H9 (cell line): ENCODE data around the gene CTR9. TPM values are rescaled to one million over a fixed set of nuclear protein-coding genes. Genes with fewer than 3 reads are reported as not detected.
A peak's percentile ranks its signal among the peaks of the same experiment; 100 is the strongest.

Experiments
- DNase-seq: peaks from one replicate; pipeline ENCODE4 v3.0.0-alpha.2; 2017
- H2AFZ ChIP-seq: one replicate; pipeline ENCODE4 v1.6.1; 2013; ENCODE audit warnings: mild to moderate bottlenecking, low read length, control low read depth, moderate library complexity
- H2AK5ac ChIP-seq: 2 replicates; pipeline ENCODE4 v1.6.1; 2013; ENCODE audit warnings: low read length, control low read depth, mixed read lengths; ENCODE audit not compliant: insufficient read length
- H2BK120ac ChIP-seq: one replicate; pipeline ENCODE4 v1.6.1; 2013; ENCODE audit warnings: low read depth, mild to moderate bottlenecking, low read length, control low read depth, inconsistent platforms; ENCODE audit not compliant: poor library complexity, severe bottlenecking
- H2BK12ac ChIP-seq: 2 replicates; pipeline ENCODE4 v1.6.1; 2013; ENCODE audit warnings: low read length, control low read depth, mixed read lengths, low read depth; ENCODE audit not compliant: insufficient read length
- H2BK15ac ChIP-seq: 2 replicates; pipeline ENCODE4 v1.6.1; 2013; ENCODE audit warnings: low read depth, low read length, control low read depth
- H2BK20ac ChIP-seq: one replicate; pipeline ENCODE4 v1.6.1; 2013; ENCODE audit warnings: low read depth, mild to moderate bottlenecking, low read length, control low read depth, inconsistent platforms; ENCODE audit not compliant: poor library complexity, severe bottlenecking
- H2BK5ac ChIP-seq: 2 replicates; pipeline ENCODE4 v1.6.1; 2013; ENCODE audit warnings: low read length, control low read depth, mixed read lengths; ENCODE audit not compliant: insufficient read length
- H3K14ac ChIP-seq: 2 replicates; pipeline ENCODE4 v1.6.1; 2013; ENCODE audit warnings: low read length, control low read depth; ENCODE audit not compliant: insufficient read depth
- H3K18ac ChIP-seq: 2 replicates; pipeline ENCODE4 v1.6.1; 2013; ENCODE audit warnings: low read depth, mild to moderate bottlenecking, mixed read lengths, low read length, control low read depth; ENCODE audit not compliant: insufficient read length
- H3K23ac ChIP-seq: 2 replicates; pipeline ENCODE4 v1.6.1; 2013; ENCODE audit warnings: low read length, control low read depth, mixed read lengths, low read depth; ENCODE audit not compliant: insufficient read length
- H3K23me2 ChIP-seq: 2 replicates; pipeline ENCODE4 v1.6.1; 2013; ENCODE audit warnings: low read depth, mild to moderate bottlenecking, mixed read lengths, low read length, control low read depth; ENCODE audit not compliant: insufficient read length, poor library complexity, severe bottlenecking
- H3K27ac ChIP-seq: 2 replicates; pipeline ENCODE4 v1.5.1; 2013; ENCODE audit warnings: low read length, control low read depth, mixed read lengths, low read depth; ENCODE audit not compliant: insufficient read length
- H3K27me3 ChIP-seq: 2 replicates; pipeline ENCODE4 v1.6.1; 2013; ENCODE audit warnings: low read length, control low read depth, inconsistent platforms; ENCODE audit not compliant: insufficient read depth
- H3K4ac ChIP-seq: 2 replicates; pipeline ENCODE4 v1.6.1; 2013; ENCODE audit warnings: low read depth, mild to moderate bottlenecking, control low read depth, inconsistent platforms, low read length, moderate library complexity
- H3K4me1 ChIP-seq: 2 replicates; pipeline ENCODE4 v1.6.1; 2013; ENCODE audit warnings: low read length, control low read depth, inconsistent platforms; ENCODE audit not compliant: insufficient read depth
- H3K4me2 ChIP-seq: 2 replicates; pipeline ENCODE4 v1.6.1; 2013; ENCODE audit warnings: low read length, control low read depth, mixed read lengths; ENCODE audit not compliant: insufficient read length, insufficient read depth
- H3K56ac ChIP-seq: 2 replicates; pipeline ENCODE4 v1.6.1; 2013; ENCODE audit warnings: low read depth, mild to moderate bottlenecking, mixed read lengths, low read length, control low read depth; ENCODE audit not compliant: insufficient read length
- H3K79me1 ChIP-seq: 2 replicates; pipeline ENCODE4 v1.6.1; 2013; ENCODE audit warnings: low read depth, mild to moderate bottlenecking, moderate library complexity, low read length, control low read depth, inconsistent platforms; ENCODE audit not compliant: insufficient read depth, poor library complexity, severe bottlenecking
- H3K79me2 ChIP-seq: 2 replicates; pipeline ENCODE4 v1.6.1; 2013; ENCODE audit warnings: low read length, control low read depth, inconsistent platforms; ENCODE audit not compliant: insufficient read depth
- H3K9ac ChIP-seq: 2 replicates; pipeline ENCODE4 v1.6.1; 2013; ENCODE audit warnings: low read length, control low read depth, mixed read lengths; ENCODE audit not compliant: insufficient read length; ENCODE audit errors: extremely low read depth
- H3K9me3 ChIP-seq: one replicate; pipeline ENCODE4 v1.6.1; 2013; ENCODE audit warnings: low read depth, low read length, inconsistent platforms; ENCODE audit not compliant: control insufficient read depth
- H3T11ph ChIP-seq: one replicate; pipeline ENCODE4 v1.6.1; 2013; ENCODE audit warnings: mild to moderate bottlenecking, low read length, control low read depth, inconsistent platforms
- H4K20me1 ChIP-seq: one replicate; pipeline ENCODE4 v1.6.1; 2013; ENCODE audit not compliant: control insufficient read depth, insufficient read length, insufficient read depth
- H4K5ac ChIP-seq: 2 replicates; pipeline ENCODE4 v1.6.1; 2013; ENCODE audit warnings: low read depth, mild to moderate bottlenecking, mixed read lengths, low read length, control low read depth; ENCODE audit not compliant: insufficient read length
- H4K8ac ChIP-seq: replicated peaks from 2 replicates; pipeline ENCODE4 v1.6.1; 2013; ENCODE audit warnings: low read length, control low read depth, mixed read lengths, low read depth; ENCODE audit not compliant: insufficient read length
- H4K91ac ChIP-seq: 2 replicates; pipeline ENCODE4 v1.6.1; 2013; ENCODE audit warnings: low read depth, mild to moderate bottlenecking, moderate library complexity, mixed read lengths, low read length, control low read depth; ENCODE audit not compliant: insufficient read length
- H3K27ac Mint-ChIP-seq, 3 experiments: 2 replicates in 2 of 3; 3 replicates in 1 of 3; pipeline ENCODE4 v1.8.0; 2020 to 2021; ENCODE audit warnings: mixed read lengths in 3 of 3, mild to moderate bottlenecking in 1 of 3, moderate library complexity in 1 of 3
- H3K27me3 Mint-ChIP-seq: 2 replicates; pipeline ENCODE4 v1.8.0; 2021; ENCODE audit warnings: low read depth, mild to moderate bottlenecking, moderate library complexity, mixed read lengths
- H3K36me3 Mint-ChIP-seq, 3 experiments: 2 replicates in 2 of 3; 3 replicates in 1 of 3; pipeline ENCODE4 v1.8.0; 2020 to 2021; ENCODE audit warnings: low read depth in 3 of 3, mixed read lengths in 3 of 3; ENCODE audit not compliant: insufficient read depth in 1 of 3
- H3K4me1 Mint-ChIP-seq, 2 experiments: 2 replicates each; pipeline ENCODE4 v1.8.0; 2020; ENCODE audit warnings: mixed read lengths in 2 of 2
- H3K4me3 Mint-ChIP-seq, 2 experiments: 2 replicates in 1 of 2; 3 replicates in 1 of 2; pipeline ENCODE4 v1.8.0; 2020 to 2021; ENCODE audit warnings: mild to moderate bottlenecking in 2 of 2, mixed read lengths in 2 of 2, moderate library complexity in 1 of 2
- H3K9me3 Mint-ChIP-seq, 2 experiments: 2 replicates in 1 of 2; 3 replicates in 1 of 2; pipeline ENCODE4 v1.8.0; 2020; ENCODE audit warnings: mild to moderate bottlenecking in 2 of 2, mixed read lengths in 2 of 2, moderate library complexity in 1 of 2
- CTCF ChIP-seq: fragments of 200-600 bp; sonication (generic); conservative IDR thresholded peaks from 3 replicates; pipeline ENCODE4 v1.8.0; 2021; ENCODE audit warnings: antibody characterized with exemption, mild to moderate bottlenecking
- WGBS: extraction: QIAGEN DNeasy Blood & Tissue Kit; methylation state at CpG from one replicate; pipeline ENCODE4 v1.1.7; 2013; ENCODE audit warnings: missing lambda C conversion rate, low lambda C conversion rate, mixed read lengths; ENCODE audit not compliant: insufficient read length; ENCODE audit errors: extremely low coverage; 5-methylcytosine and 5-hydroxymethylcytosine counted together
- total RNA-seq: library from RNA; stranded (reverse); gene quantifications from 2 replicates; pipeline ENCODE4 v1.2.1, GENCODE V29; 2021

CTR9 gene
- total RNA-seq, 1 experiment from 2014 or later, result 37.5 TPM

- Histone ChIP-seq H2BK20ac (no peak overlapping the region), H2BK5ac (no peak overlapping the region), H3K9me3 (no peaks in the 10 kb centered on the region), H3K14ac (no peak overlapping the region), H3K4me2 (peak overlapping the region; percentile 83), H2AFZ (no peak overlapping the region), H4K5ac (no peak overlapping the region), H4K20me1 (no peaks in the 10 kb centered on the region), H3K23ac (no peak overlapping the region), H3K56ac (no peak overlapping the region), H3K4ac (no peak overlapping the region), H3K79me2 (no peaks in the 10 kb centered on the region; the same call in 1 of the 2 replicates), H3K9ac (peak overlapping the region; percentile 53), H2AK5ac (no peak overlapping the region), H3K4me1 (no peaks in the 10 kb centered on the region), H3K79me1 (no peaks in the 10 kb centered on the region), H3K23me2 (peaks cover 5% of the 10 kb centered on the region), H2BK12ac (no peak overlapping the region), H3K27ac (no peak overlapping the region), H3T11ph (no peak overlapping the region), H2BK15ac (no peak overlapping the region), H3K27me3 (no peaks in the 10 kb centered on the region), H4K91ac (no peak overlapping the region), H2BK120ac (no peak overlapping the region), H4K8ac (no peak overlapping the region), H3K18ac (no peak overlapping the region)
- DNase-seq, result no peak
- WGBS, result no CpG with 5 or more reads among the region's 14 CpGs
- Mint-ChIP-seq H3K9me3 (no peaks in the 10 kb centered on the region), H3K27ac (peak overlapping the region; percentile 79 to 85 (median 81); a peak in 6 of 7 replicates), H3K4me1 (peaks cover 8 to 10% of the 10 kb centered on the region in 2 experiments), H3K4me3 (peak overlapping the region; percentile 94 to 97), H3K27me3 (no peaks in the 10 kb centered on the region), H3K36me3 (peaks cover 4 to 22% (median 16%) of the 10 kb centered on the region in 3 experiments; a peak in 5 of 7 replicates)
- no peak for TF ChIP-seq CTCF
Observed at GRCh38 chr11:10751581-10751940, 515 bp downstream of the CTR9 start.
